SK-MEL-5 (cell line): Measurements from ENCODE around the gene ELMOD3. TPM values are rescaled to one million over a fixed set of nuclear protein-coding genes. Genes with fewer than 3 reads are reported as not detected.
"Not testable (repeated sequence)": the region's sequence is repeated elsewhere in the genome, so short reads cannot be mapped to it uniquely, and the experiment has no call there.

Experiments used
- DNase-seq: peaks from one replicate; pipeline ENCODE4 v3.0.0-alpha.2; 2016; ENCODE audit warnings: low read depth, low spot score
- in situ Hi-C: cut with HindIII; loops from 2 replicates; pipeline ENCODE4 v1.10.0; 2016; ENCODE audit warnings: low sequenced_read_pairs, high pct_unique_total_duplicates, low pct_unique_long_range_greater_than_20kb
- total RNA-seq: library from RNA; depleted of rRNA; stranded (reverse); fragments of >200 nt; shearing (Covaris generic); gene quantifications from 2 replicates; pipeline ENCODE4 v1.2.3, GENCODE V29; 2014

ELMOD3 gene
- total RNA-seq, 1 experiment from 2014 or later, result 13.7 TPM

GRCh38 chr2:85327160-85327821 lies 27.3 kb upstream of the ELMOD3 start:
- in situ Hi-C loops, result no loop called here
- DNase-seq, result no peak

GRCh38 chr2:85327822-85328617 lies 26.5 kb upstream of the ELMOD3 start, which contains the start of gene TGOLN2:
Gene TGOLN2 (minus strand): TSS chr2:85327989. CDS start chr2:85327962, 27 bp downstream.
- DNase-seq, result peak; percentile 93
- in situ Hi-C loops, result no loop called here

- in situ Hi-C loops, result no loop called here
- DNase-seq, result no peak
Measured at GRCh38 chr2:85329181-85329651, 25.4 kb upstream of the ELMOD3 start.

- DNase-seq, in situ Hi-C loops: not testable (repeated sequence)
Measured at GRCh38 chr2:85329701-85330100, 24.9 kb upstream of the ELMOD3 start.

- DNase-seq, result no peak
- in situ Hi-C loops, result no loop called here
Measured at GRCh38 chr2:85330839-85331636, 23.5 kb upstream of the ELMOD3 start.

GRCh38 chr2:85333877-85334276 lies 20.7 kb upstream of the ELMOD3 start:
- in situ Hi-C loops, DNase-seq: not testable (repeated sequence)

GRCh38 chr2:85334928-85335327 lies 19.6 kb upstream of the ELMOD3 start:
- in situ Hi-C loops, result no loop called here
- DNase-seq, result no peak

- in situ Hi-C loops, result no loop called here
- no peak for DNase-seq
Measured at GRCh38 chr2:85340034-85340892, 14.3 kb upstream of the ELMOD3 start.

GRCh38 chr2:85341269-85342029 lies 13.1 kb upstream of the ELMOD3 start:
- in situ Hi-C loops, result no loop called here
- DNase-seq, result no peak

- no peak for DNase-seq
- in situ Hi-C loops, result no loop called here
Measured at GRCh38 chr2:85342156-85342555, 12.4 kb upstream of the ELMOD3 start.

- DNase-seq, in situ Hi-C loops: not testable (repeated sequence)
Measured at GRCh38 chr2:85343207-85343895, 11.2 kb upstream of the ELMOD3 start.

GRCh38 chr2:85344356-85344954 lies 10.1 kb upstream of the ELMOD3 start:
- in situ Hi-C loops, result no loop called here
- DNase-seq, result no peak

- in situ Hi-C loops, result no loop called here
- DNase-seq, result no peak
Measured at GRCh38 chr2:85347599-85347998, 7.0 kb upstream of the ELMOD3 start.

GRCh38 chr2:85353876-85354285 lies 688 bp upstream of the ELMOD3 start:
- DNase-seq, result peak; percentile 21
- in situ Hi-C loops, result no loop called here

- no peak for DNase-seq
- in situ Hi-C loops, result no loop called here
Measured at GRCh38 chr2:85355073-85355410, 473 bp downstream of the ELMOD3 start.

GRCh38 chr2:85355521-85355920 lies 952 bp downstream of the ELMOD3 start:
- no peak for DNase-seq
- in situ Hi-C loops, result no loop called here
